Mononuclear cell (primary cell): ENCODE data around the gene CCR7. TPM values are rescaled to one million over a fixed set of nuclear protein-coding genes. Genes with fewer than 3 reads are reported as not detected.

Experiments
- H3K27me3 ChIP-seq: 2 replicates; pipeline ENCODE4 v1.6.0; 2011; ENCODE audit warnings: low read length, control low read depth; ENCODE audit not compliant: insufficient read depth
- H3K4me1 ChIP-seq: 2 replicates; pipeline ENCODE4 v1.5.1; 2011; ENCODE audit warnings: mild to moderate bottlenecking, low read length, control low read depth; ENCODE audit not compliant: insufficient read depth
- H3K4me3 ChIP-seq: 2 replicates; pipeline ENCODE4 v1.5.1; 2011; ENCODE audit warnings: mild to moderate bottlenecking, low read length, moderate library complexity
- H3K9me3 ChIP-seq: 2 replicates; pipeline ENCODE4 v1.5.1; 2011; ENCODE audit warnings: low read depth, mild to moderate bottlenecking, control low read depth, low read length
- total RNA-seq: library from RNA; depleted of rRNA; stranded (reverse); fragments of >200 nt; gene quantifications from one replicate; pipeline ENCODE4 v1.2.3, GENCODE V29; 2012

CCR7 gene
- total RNA-seq, 1 donor, result 131 TPM

GRCh38 chr17:40539711-40540411 is 25.4 kb downstream of the CCR7 start:
- Histone ChIP-seq H3K4me1 (peaks cover 69% of the 10 kb centered on the region), H3K4me3 (no peak overlapping the region), H3K27me3 (no peaks in the 10 kb centered on the region), H3K9me3 (no peaks in the 10 kb centered on the region)

GRCh38 chr17:40538936-40539705 is 26.2 kb downstream of the CCR7 start:
- Histone ChIP-seq H3K9me3 (no peaks in the 10 kb centered on the region), H3K4me1 (peaks cover 75% of the 10 kb centered on the region), H3K4me3 (no peak overlapping the region)

GRCh38 chr17:40538019-40538935 is 27.0 kb downstream of the CCR7 start:
- peaks cover 80% of the 10 kb centered on the region for H3K4me1 ChIP-seq
- H3K27me3 ChIP-seq, result no peaks in the 10 kb centered on the region
- no peaks in the 10 kb centered on the region for H3K9me3 ChIP-seq
- no peak overlapping the region for H3K4me3 ChIP-seq

More at GRCh38 chr17:40538936-40539705, 26.2 kb downstream of the CCR7 start:
- H3K27me3 ChIP-seq, result no peaks in the 10 kb centered on the region

GRCh38 chr17:40536295-40537171 is 28.7 kb downstream of the CCR7 start:
- H3K27me3 ChIP-seq, result no peaks in the 10 kb centered on the region
- no peak overlapping the region for H3K4me3 ChIP-seq
- no peaks in the 10 kb centered on the region for H3K9me3 ChIP-seq
- H3K4me1 ChIP-seq, result peaks cover 82% of the 10 kb centered on the region

GRCh38 chr17:40535924-40536294 is 29.4 kb downstream of the CCR7 start:
- H3K4me3 ChIP-seq, result no peak overlapping the region
- no peaks in the 10 kb centered on the region for H3K9me3 ChIP-seq
- peaks cover 80% of the 10 kb centered on the region for H3K4me1 ChIP-seq
- H3K27me3 ChIP-seq, result no peaks in the 10 kb centered on the region

GRCh38 chr17:40535438-40535837 is 29.8 kb downstream of the CCR7 start:
- H3K27me3 ChIP-seq, result no peaks in the 10 kb centered on the region
- H3K4me1 ChIP-seq, result peaks cover 80% of the 10 kb centered on the region
- H3K4me3 ChIP-seq, result no peak overlapping the region
- no peaks in the 10 kb centered on the region for H3K9me3 ChIP-seq

- no peaks in the 10 kb centered on the region for H3K9me3 ChIP-seq
- no peaks in the 10 kb centered on the region for H3K27me3 ChIP-seq
- H3K4me3 ChIP-seq, result no peak overlapping the region
- peaks cover 76% of the 10 kb centered on the region for H3K4me1 ChIP-seq
These were observed 30.7 kb downstream of the CCR7 start for GRCh38 chr17:40534371-40535189.

- peaks cover 76% of the 10 kb centered on the region for H3K4me1 ChIP-seq
- no peak overlapping the region for H3K4me3 ChIP-seq
- no peaks in the 10 kb centered on the region for H3K27me3 ChIP-seq
- H3K9me3 ChIP-seq, result no peaks in the 10 kb centered on the region
These were observed 31.4 kb downstream of the CCR7 start for GRCh38 chr17:40533896-40534295.

GRCh38 chr17:40532520-40533253 is 32.6 kb downstream of the CCR7 start:
- Histone ChIP-seq H3K4me3 (no peak overlapping the region), H3K9me3 (no peaks in the 10 kb centered on the region), H3K4me1 (peaks cover 72% of the 10 kb centered on the region), H3K27me3 (no peaks in the 10 kb centered on the region)

- H3K4me1 ChIP-seq, result peaks cover 62% of the 10 kb centered on the region
- no peak overlapping the region for H3K4me3 ChIP-seq
- no peaks in the 10 kb centered on the region for H3K9me3 ChIP-seq
- no peaks in the 10 kb centered on the region for H3K27me3 ChIP-seq
These were observed 34.0 kb downstream of the CCR7 start for GRCh38 chr17:40531051-40531991.

- H3K27me3 ChIP-seq, result no peaks in the 10 kb centered on the region
- no peak overlapping the region for H3K4me3 ChIP-seq
- H3K4me1 ChIP-seq, result peaks cover 57% of the 10 kb centered on the region
- H3K9me3 ChIP-seq, result peaks cover 3% of the 10 kb centered on the region
These were observed 34.7 kb downstream of the CCR7 start for GRCh38 chr17:40530531-40530994.

- H3K4me3 ChIP-seq, result no peak overlapping the region
- H3K4me1 ChIP-seq, result peaks cover 57% of the 10 kb centered on the region
- peaks cover 7% of the 10 kb centered on the region for H3K9me3 ChIP-seq
- H3K27me3 ChIP-seq, result no peaks in the 10 kb centered on the region
These were observed 35.3 kb downstream of the CCR7 start for GRCh38 chr17:40529991-40530390.
